Activated CD4-positive, alpha-beta T cell treated with anti-CD3 and anti-CD28 coated beads for 48 hours (primary cell): ENCODE data around the gene HLCS.

Experiments
- DNase-seq: peaks from one replicate; pipeline ENCODE4 v3.0.0-alpha.2; 2020

The HLCS gene

GRCh38 chr21:36735724-36736320, 230.6 kb downstream of the HLCS start:
- DNase-seq = no peak

DNA sequence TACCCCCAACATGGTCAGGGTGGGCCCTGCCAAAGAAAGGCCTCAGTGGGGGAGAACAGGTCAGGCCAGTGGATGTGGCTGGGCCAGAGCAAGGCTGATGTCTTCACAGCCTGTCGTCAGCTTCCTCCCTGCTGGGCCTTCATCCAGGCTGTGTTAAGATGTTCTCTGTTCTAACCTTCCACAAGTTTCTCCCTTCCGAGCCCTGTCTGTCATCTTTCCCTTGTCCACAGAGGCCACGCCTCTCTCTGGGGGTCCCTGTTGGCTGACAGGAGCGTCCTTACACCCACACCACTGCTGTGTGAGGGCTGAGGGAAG, 231.3 kb downstream of the HLCS start:
- no peak for DNase-seq

GRCh38 chr21:36734367-36735200, 231.9 kb downstream of the HLCS start:
- no peak for DNase-seq

GRCh38 chr21:36733857-36734256, 232.6 kb downstream of the HLCS start:
- no peak for DNase-seq

GRCh38 chr21:36732761-36733160, 233.7 kb downstream of the HLCS start:
- no peak for DNase-seq

DNA sequence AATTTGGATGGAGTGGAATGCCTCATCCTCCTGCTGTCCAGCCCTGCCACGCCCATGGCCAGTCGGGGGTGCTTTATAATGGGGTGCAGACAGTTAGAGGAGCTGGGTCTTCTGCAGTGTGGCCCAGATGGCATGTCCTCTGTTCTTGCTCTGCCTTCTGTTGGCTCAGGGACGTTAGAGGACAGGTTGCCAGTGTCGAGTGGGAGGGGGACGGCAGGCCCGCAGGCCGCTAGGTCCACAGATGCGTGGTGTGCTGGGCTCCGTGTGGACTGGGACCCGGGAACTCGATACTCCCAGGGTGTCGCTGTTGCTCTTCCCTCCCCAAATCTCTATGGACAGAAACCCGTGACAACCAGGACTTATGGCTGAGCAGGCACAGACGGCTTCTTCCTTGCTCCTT, 234.3 kb downstream of the HLCS start:
- no peak for DNase-seq

- DNase-seq = no peak
Observed at GRCh38 chr21:36730291-36731281, 235.9 kb downstream of the HLCS start.

DNA sequence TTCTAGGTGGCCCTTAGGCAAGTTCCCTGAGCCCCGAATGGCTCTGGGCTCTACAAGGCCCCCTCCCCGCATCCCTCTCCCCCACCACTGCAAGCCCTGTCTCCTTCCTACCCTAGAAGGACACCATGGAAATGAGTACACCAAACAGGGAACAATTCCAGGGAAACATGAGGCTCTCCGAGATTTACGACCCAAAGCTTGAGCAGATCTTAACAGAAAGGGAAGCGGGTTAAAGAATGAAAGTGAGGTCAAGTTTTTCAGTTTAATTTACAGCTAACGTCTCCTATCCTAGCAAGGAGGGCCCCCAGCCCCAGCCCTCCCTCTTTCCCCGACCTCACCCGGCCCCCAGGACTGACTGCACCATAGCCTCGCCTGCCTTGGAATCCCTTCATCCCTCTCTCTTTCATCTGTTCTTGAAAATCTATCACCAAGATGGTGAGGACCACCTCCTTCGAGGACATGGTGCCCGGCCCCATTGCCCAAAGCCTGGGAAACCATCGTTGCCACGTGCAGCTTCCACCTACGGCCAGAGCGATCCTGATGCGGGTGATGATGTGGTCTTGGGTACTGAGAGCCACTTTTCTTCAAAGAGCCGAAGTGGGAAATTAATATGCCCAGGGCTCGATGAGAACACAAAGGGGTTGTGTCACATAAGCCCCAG, 237.0 kb downstream of the HLCS start:
- no peak for DNase-seq

GRCh38 chr21:36728371-36729111, 237.9 kb downstream of the HLCS start:
- no peak for DNase-seq

DNA sequence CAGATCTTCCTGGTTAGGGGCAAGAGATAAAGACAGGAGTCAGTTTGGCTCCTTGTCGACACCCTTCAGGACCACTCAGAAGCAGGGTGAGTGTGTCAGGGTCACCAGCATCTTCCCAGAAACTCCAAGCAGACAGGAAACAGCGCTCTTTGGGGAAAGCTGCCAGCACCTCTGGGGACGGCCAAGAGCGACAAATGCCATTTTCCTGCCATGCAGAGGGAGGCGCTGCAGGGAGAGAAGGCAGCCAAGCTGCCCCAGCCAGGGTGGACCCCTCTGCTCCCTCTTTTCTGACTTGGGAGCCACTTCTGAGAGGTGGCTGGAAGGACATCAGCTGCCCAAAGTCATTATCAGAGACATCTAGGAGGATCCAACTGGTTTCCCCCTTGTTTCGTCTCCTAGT, 238.6 kb downstream of the HLCS start:
- DNase-seq = no peak

GRCh38 chr21:36725793-36726386, 240.6 kb downstream of the HLCS start:
- no peak for DNase-seq

DNA sequence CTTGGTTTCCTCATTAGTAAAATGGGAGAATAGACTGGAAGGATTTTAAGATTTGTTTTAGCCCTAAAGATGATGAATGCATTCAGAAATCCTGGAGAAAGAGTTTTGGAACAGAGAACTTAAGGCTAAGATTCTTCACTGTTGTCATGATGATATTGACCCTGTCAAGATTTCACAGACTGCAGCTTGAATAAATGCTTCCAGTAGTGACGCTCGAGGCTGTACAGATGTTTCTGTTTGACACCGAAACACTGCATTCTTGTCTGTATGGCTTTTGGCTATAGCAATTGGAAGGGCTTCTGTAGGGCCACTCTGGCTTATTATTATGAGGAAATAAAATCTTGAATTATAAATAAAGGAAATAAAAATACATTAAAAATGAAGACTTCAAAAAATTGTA, 241.8 kb downstream of the HLCS start:
- DNase-seq = no peak

DNA sequence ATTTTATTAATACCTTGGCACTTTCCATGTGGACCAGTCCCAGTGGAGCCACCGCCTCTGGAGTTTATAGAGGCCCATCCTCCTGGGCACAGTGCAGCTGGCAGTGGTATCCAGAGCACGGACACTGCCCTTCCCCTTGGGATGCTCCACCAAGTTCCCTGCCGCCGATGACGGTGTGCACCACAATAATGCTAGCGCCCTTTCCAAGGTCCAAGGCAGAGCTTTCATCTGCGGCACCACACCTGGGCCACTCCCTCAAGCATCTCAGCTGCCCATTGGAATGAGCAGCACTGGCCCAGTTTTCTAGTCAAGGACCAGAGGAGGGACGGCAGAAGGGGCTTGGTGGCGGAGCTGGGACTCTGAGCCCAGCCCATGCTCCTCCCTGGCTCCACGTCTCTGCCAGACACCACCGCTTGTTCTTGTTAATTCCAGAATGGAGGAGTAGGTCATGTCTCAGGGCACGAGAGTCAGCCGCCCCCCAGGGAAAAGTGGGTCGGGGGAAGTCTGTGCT, 243.0 kb downstream of the HLCS start:
- no peak for DNase-seq

- no peak for DNase-seq
Observed at GRCh38 chr21:36722370-36723368, 243.8 kb downstream of the HLCS start.

DNA sequence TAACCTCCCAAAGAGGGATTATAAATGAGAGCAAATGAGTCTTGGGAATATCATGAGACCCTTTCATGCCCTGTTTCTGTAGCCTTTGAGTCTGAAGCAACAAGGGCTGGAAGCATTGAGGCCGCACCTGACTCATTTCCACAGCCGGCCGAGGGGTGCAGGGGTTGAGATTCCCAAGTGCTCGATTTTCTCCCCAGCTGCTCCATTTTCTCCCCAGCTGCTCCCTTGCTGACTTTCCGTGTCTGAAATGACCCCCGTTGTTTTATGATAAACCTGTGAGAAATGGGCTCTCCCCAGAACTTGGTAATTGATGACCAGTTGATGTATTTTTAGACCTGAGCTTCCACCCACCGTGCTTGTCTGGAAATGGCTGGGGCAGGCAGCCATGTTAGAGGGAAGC, 244.7 kb downstream of the HLCS start:
- no peak for DNase-seq

GRCh38 chr21:36719614-36720013, 246.9 kb downstream of the HLCS start:
- DNase-seq = no peak

DNA sequence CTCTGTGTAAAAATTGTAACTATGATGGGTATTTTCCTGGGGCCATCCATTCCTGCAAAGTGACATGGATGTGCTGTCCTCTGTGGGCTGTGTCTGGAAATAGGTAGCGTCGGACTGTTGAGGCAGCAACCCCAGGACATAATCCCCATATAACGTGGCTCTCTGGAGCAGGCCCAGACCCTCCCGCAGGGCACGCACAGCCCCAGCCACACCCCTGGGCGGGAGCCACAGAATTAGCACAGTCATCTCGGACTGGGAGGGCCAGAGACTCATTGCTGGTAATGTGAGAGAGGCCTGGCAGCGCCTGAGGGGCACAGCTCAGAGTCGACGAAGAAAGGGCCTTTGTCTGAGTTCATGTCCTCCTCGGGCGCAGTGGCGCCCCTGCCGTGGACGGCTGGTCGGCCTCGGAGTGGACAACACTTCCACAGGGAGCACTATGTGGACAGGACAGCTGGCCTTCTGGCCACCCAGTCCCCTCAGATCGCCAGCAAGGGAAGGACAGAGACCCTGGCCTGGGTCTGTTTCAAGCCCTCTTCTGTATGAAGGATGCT, 247.4 kb downstream of the HLCS start:
- no peak for DNase-seq

GRCh38 chr21:36717976-36718375, 248.5 kb downstream of the HLCS start:
- DNase-seq = no peak

DNA sequence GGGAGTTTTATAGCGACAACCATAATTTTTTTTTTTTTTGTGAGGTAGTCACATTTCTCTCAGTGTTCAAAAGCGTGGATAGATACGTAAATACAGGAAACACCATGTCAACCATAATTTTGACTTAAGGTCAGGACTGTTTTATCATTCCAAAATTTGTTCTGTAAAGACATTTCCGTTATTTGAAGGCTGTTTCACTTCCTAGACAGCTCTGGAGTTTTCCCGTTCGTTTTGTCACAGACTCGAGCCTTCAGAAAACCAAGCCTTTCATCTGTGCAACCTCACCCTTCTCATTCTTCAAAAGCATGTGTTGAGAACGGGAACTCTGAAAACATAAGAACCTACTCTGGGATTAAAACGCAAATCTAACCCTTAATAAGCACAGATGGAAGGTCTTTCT, 249.6 kb downstream of the HLCS start:
- DNase-seq = no peak

GRCh38 chr21:36716387-36716786, 250.1 kb downstream of the HLCS start:
- no peak for DNase-seq
